ENCODE measurements around the gene CEMIP. TPM values are rescaled to one million over a fixed set of nuclear protein-coding genes. Genes with fewer than 3 reads are reported as not detected.

CEMIP gene
- total RNA-seq, 1 experiment from 2014 or later: 3.5 TPM

DNA sequence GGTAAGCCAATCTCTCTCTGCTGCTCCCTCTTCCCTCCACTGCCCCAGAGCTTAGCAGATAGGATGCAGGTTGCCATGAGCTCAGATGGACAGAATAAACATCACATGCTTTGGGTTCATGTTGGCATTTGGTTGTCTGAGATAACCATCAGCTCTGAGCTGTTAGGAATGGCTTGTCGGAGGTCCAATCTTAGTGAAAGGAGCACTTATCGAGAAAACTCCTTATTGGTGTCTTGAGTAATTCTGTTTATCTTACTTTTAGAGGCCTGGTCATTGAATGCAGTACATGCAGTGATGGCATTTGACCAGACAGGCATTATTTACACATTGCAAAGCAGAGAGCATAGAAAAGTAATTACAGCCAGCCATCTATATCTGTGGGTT, 99.7 kb downstream of the CEMIP start:
- no peak for ATAC-seq
- intact Hi-C loops (cut with micrococcal nuclease): no loop called here
- H3K4me3 ChIP-seq (replicated peaks in 1 of 2; ENCODE audit: low read depth in 1 of 2, low read length in 2 of 2): no peak overlapping the region
- H3K27ac ChIP-seq (ENCODE audit: low read depth, low read length): no peak overlapping the region
- H3K4me2 ChIP-seq (ENCODE audit: low read length): no peak overlapping the region
- no TSS peak for BruUV-seq (replicated peaks)
- no peaks in the 10 kb centered on the region for H4K20me1 ChIP-seq (ENCODE audit: insufficient read depth)
- H3K27me3 ChIP-seq (ENCODE audit: insufficient read depth, low read length): no peaks in the 10 kb centered on the region
- POLR2A ChIA-PET: no interaction called here
- no peak for TF ChIP-seq CEBPB (IDR thresholded peaks at IDR 0.05; ENCODE audit: low read depth)
- TF ChIP-seq ELF1 (IDR thresholded peaks at IDR 0.05; ENCODE audit: borderline replicate concordance, low read depth): no peak
- TF ChIP-seq POLR2AphosphoS5 (IDR thresholded peaks at IDR 0.05; ENCODE audit: low read depth, low read length): no peak
- TF ChIP-seq JUND (IDR thresholded peaks at IDR 0.05): no peak
- TF ChIP-seq ZFX (IDR thresholded peaks at IDR 0.05): no peak
- TF ChIP-seq CTCF (IDR thresholded peaks at IDR 0.05 in 2 of 3, conservative IDR thresholded peaks at IDR 0.05 in 1 of 3; ENCODE audit: borderline replicate concordance in 1 of 3, insufficient read depth in 1 of 3, low read depth in 2 of 3, low read length in 2 of 3): no peak
- TF ChIP-seq TCF7L2 (IDR thresholded peaks at IDR 0.05; ENCODE audit: borderline replicate concordance, extremely low read depth, insufficient read depth, insufficient read length): no peak
- TF ChIP-seq ZBTB33 (IDR thresholded peaks at IDR 0.05; ENCODE audit: extremely low read depth, insufficient replicate concordance, low read length): no peak
- no peak for TF ChIP-seq EGR1 (IDR thresholded peaks at IDR 0.05; ENCODE audit: low read depth)
- no peak for TF ChIP-seq ZNF274 (IDR thresholded peaks at IDR 0.05; ENCODE audit: low read depth, low read length)
- CTCF ChIA-PET: no interaction called here
- DNase-seq (ENCODE audit: low read depth, low spot score): no peak
- RAD21 ChIA-PET (ENCODE audit: low non-redundant PET in 1 of 2, low total read pairs in 2 of 2, uncharacterized antibody in 2 of 2, unreplicated experiment in 2 of 2): no interaction called here
- no peaks in the 10 kb centered on the region for H3K36me3 ChIP-seq (ENCODE audit: control insufficient read depth in 1 of 2, insufficient read depth in 2 of 2, low read length in 2 of 2)
- no peak overlapping the region for H2AFZ ChIP-seq (ENCODE audit: low read depth, low read length, poor library complexity, severe bottlenecking)
- H3K9ac ChIP-seq (ENCODE audit: low read length): no peak overlapping the region
- peaks cover 0 to 2% of the 10 kb centered on the region in 2 experiments; a peak in 1 of 4 replicates for H3K4me1 ChIP-seq (ENCODE audit: control insufficient read depth in 1 of 2, insufficient read depth in 2 of 2, low read length in 2 of 2)
- no peaks in the 10 kb centered on the region for H3K9me2 ChIP-seq (ENCODE audit: insufficient read depth)
- H3K79me2 ChIP-seq (ENCODE audit: insufficient read depth, low read length): no peaks in the 10 kb centered on the region
- no peaks in the 10 kb centered on the region for H3K9me3 ChIP-seq (ENCODE audit: control insufficient read depth in 1 of 2, insufficient read depth in 1 of 2, low read depth in 1 of 2, low read length in 2 of 2)

All from HCT116 (cell line).